Gastrocnemius medialis (tissue), 4 donors: ENCODE results near the gene NRF1. TPM values are rescaled to one million over a fixed set of nuclear protein-coding genes. Genes with fewer than 3 reads are reported as not detected.

Source experiments
- ATAC-seq, 2 donors: fragments of 150-250 bp; one replicate each; pipeline ENCODE4 v1.9.1; 2016
- DNase-seq, 2 donors: peaks; one replicate each; pipeline ENCODE4 v3.0.0-alpha.2; 2019
- H3K27ac ChIP-seq, 4 donors: fragments of 200-600 bp; sonication (generic); 1 replicate in 1 of 4; 2 replicates in 3 of 4; pipeline ENCODE4 v1.5.1; 2016 to 2018; ENCODE audit warnings: mild to moderate bottlenecking in 2 of 4, moderate library complexity in 1 of 4
- H3K27me3 ChIP-seq, 3 donors: fragments of 200-600 bp; sonication (generic) in 2 of 3; 1 replicate in 1 of 3; 2 replicates in 2 of 3; pipeline versions ENCODE4 v1.5.1 to v1.6.0; 2016 to 2019; ENCODE audit warnings: mild to moderate bottlenecking in 1 of 3, moderate library complexity in 1 of 3
- H3K36me3 ChIP-seq, 2 donors: fragments of 200-600 bp; sonication (generic) in 1 of 2; one replicate each; pipeline ENCODE4 v1.5.1; 2017 to 2018
- H3K4me1 ChIP-seq, 2 donors: fragments of 200-600 bp; sonication (generic) in 1 of 2; one replicate each; pipeline ENCODE4 v1.5.1; 2016 to 2017; ENCODE audit warnings: mild to moderate bottlenecking in 2 of 2
- H3K4me3 ChIP-seq, 4 donors: fragments of 200-600 bp; sonication (generic) in 3 of 4; 1 replicate in 1 of 4; 2 replicates in 3 of 4; pipeline ENCODE4 v1.5.1; 2016 to 2019; ENCODE audit warnings: mild to moderate bottlenecking in 2 of 4
- H3K9me3 ChIP-seq, 3 donors: fragments of 200-600 bp; sonication (generic) in 2 of 3; 1 replicate in 1 of 3; 2 replicates in 2 of 3; pipeline ENCODE4 v1.5.1; 2016 to 2019
- CTCF ChIP-seq, 5 experiments: fragments of 450-650 bp in 3 of 5; fragments of 200-600 bp in 2 of 5; sonication (generic) in 2 of 5; IDR thresholded peaks in 4 of 5; conservative IDR thresholded peaks in 1 of 5; 1 replicate in 4 of 5; 2 replicates in 1 of 5; pipeline ENCODE4 v1.5.1; 2016 to 2019; ENCODE audit warnings: antibody characterized with exemption in 5 of 5, mild to moderate bottlenecking in 3 of 5, moderate library complexity in 3 of 5
- POLR2A ChIP-seq, 2 donors: fragments of 450-650 bp; IDR thresholded peaks; one replicate each; pipeline ENCODE4 v1.6.1; 2017; ENCODE audit warnings: antibody characterized with exemption in 2 of 2, mild to moderate bottlenecking in 2 of 2, moderate library complexity in 2 of 2
- in situ Hi-C, 4 donors: fragments of 200-750 bp; cut with MboI; loops; one replicate each; pipeline versions ENCODE4 v1.15.0 to v1.8.0; 2017; ENCODE audit warnings: low sequenced_read_pairs in 4 of 4
- intact Hi-C: fragments of 100-400 bp; cut with DNase I; formaldehyde crosslinking; loops from one replicate; pipeline ENCODE4 v1.15.1; 2023; ENCODE audit warnings: low total_unique reads
- total RNA-seq, 4 donors: library from RNA; depleted of rRNA; stranded (reverse); fragments of >200 nt; gene quantifications; one replicate each; pipeline versions ENCODE4 v1.1.0 to v1.2.3, GENCODE V29; 2016

The NRF1 gene
- total RNA-seq, 4 donors from 2014 or later = 11.3 to 26.3 (median 18.0) TPM

DNA sequence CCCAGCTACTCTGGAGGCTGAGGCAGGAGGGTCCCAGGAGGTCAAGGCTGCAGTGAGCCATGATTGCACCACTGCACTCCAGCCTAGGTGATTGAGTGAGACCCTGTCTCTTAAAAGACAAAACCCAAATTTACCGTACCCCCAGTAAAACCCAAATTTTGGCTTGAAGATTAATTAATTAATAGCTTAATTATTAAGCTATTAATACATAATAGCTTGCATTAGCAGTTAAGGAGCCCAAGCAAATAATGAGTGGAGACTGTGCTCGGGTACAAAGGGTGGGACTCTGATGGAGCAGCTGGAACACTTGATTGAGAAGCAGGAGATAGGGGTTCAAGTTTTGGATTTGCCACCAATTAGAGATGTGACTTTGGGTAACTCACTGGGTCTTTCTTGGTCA is 28.9 kb downstream of the NRF1 start:
- H3K4me3 ChIP-seq = no peak overlapping the region
- in situ Hi-C loops (loop anchor here in 3 of 4 donors (25.0 kb wide), 2 partner anchors 278 to 372 kb away; no protein-coding TSS in a partner anchor), intact Hi-C loops (loop anchor here (10.0 kb wide), 2 partner anchors 136 to 276 kb away; partner anchors contain the start of gene SMKR1)
- no peaks in the 10 kb centered on the region for H3K9me3 ChIP-seq
- H3K27ac ChIP-seq = no peak overlapping the region
- TF ChIP-seq POLR2A (IDR thresholded peaks at IDR 0.05) (no peak), CTCF (IDR thresholded peaks at IDR 0.05 in 4 of 5, conservative IDR thresholded peaks at IDR 0.05 in 1 of 5) (no peak)
- H3K27me3 ChIP-seq = no peaks in the 10 kb centered on the region
- no peak for DNase-seq
- no peak for ATAC-seq
- peaks cover 11 to 14% of the 10 kb centered on the region in 2 donors for H3K4me1 ChIP-seq
- H3K36me3 ChIP-seq = no peaks in the 10 kb centered on the region

- Histone ChIP-seq H3K36me3 (no peaks in the 10 kb centered on the region), H3K27me3 (no peaks in the 10 kb centered on the region), H3K9me3 (no peaks in the 10 kb centered on the region), H3K4me3 (no peak overlapping the region), H3K27ac (no peak overlapping the region), H3K4me1 (peaks cover 12 to 16% of the 10 kb centered on the region in 2 donors)
- in situ Hi-C loops = loop anchor here in 3 of 4 donors (25.0 kb wide), 2 partner anchors 281 to 369 kb away; no protein-coding TSS in a partner anchor
- TF ChIP-seq CTCF (IDR thresholded peaks at IDR 0.05 in 4 of 5, conservative IDR thresholded peaks at IDR 0.05 in 1 of 5) (no peak), POLR2A (IDR thresholded peaks at IDR 0.05) (no peak)
- DNase-seq = no peak
- ATAC-seq = no peak
- intact Hi-C loops = loop anchor here (10.0 kb wide), 2 partner anchors 138 to 278 kb away; partner anchors contain the start of gene SMKR1
Measured at GRCh38 chr7:129642871-129643549, 31.5 kb downstream of the NRF1 start.

DNA sequence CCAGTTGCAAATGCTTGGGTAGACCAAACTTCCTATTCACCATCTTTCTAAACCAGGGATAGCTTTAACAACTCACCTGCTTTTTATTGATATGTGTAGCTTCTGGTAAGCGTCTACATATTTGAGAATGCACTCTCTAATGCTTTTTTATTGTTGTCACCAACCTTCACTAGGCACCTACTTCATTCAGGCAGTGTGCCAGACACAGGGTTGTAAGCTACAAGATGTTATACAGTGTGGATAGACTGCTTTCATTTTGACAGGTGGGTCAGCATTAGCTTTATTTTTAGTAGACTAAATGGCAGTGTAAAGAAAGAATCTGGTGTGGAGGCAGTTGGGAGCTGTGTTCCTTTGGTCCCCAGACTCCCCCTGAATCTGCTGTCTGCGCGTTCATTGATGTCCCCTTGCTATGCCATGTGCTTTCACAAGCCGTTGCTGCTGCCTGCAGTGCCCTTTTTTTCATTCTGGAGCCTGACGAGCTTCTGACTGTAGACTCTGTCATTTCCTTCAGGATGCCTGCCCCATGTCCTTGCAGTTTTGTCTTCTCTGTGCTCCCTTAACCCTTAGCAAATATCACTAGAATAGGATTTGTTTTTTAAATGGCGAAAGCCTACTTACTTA is 32.1 kb downstream of the NRF1 start:
- H3K4me3 ChIP-seq = no peak overlapping the region
- H3K27me3 ChIP-seq = no peaks in the 10 kb centered on the region
- no peak overlapping the region for H3K27ac ChIP-seq
- no peaks in the 10 kb centered on the region for H3K36me3 ChIP-seq
- TF ChIP-seq POLR2A (IDR thresholded peaks at IDR 0.05) (no peak), CTCF (IDR thresholded peaks at IDR 0.05 in 4 of 5, conservative IDR thresholded peaks at IDR 0.05 in 1 of 5) (no peak)
- no peak for ATAC-seq
- peaks cover 7 to 16% of the 10 kb centered on the region in 2 donors for H3K4me1 ChIP-seq
- no peaks in the 10 kb centered on the region for H3K9me3 ChIP-seq
- no peak for DNase-seq
- in situ Hi-C loops = loop anchor here in 3 of 4 donors (25.0 kb wide), 2 partner anchors 281 to 369 kb away; no protein-coding TSS in a partner anchor
- intact Hi-C loops = loop anchor here (10.0 kb wide), 2 partner anchors 139 to 279 kb away; partner anchors contain the start of gene SMKR1

DNA sequence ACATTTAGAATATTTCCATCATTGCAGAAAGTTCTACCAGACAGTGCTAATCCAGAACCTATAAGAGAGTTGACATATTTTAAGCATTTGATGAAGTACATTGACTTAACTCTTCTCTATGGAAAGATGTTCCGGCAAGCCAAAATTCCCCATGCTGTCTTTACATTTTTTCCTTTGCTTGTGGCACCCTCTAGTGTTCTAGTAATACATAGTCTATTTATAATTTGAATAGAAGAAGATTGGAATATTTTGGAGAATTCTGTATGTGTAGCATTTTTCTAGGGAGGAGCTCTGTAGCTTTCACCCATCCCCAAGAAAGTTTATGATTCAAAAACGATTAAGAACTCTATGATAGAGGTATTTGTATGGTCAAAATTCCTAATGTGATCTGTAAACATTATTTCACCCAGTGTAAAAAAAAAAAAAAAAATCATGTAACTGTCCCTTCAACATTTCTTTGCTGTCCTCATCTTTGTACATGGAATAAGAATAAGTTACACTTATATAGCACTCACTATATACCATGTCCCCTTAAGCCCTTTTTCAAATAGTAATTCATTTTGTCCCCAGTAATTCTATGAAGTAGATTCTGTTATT is 33.2 kb downstream of the NRF1 start:
- no peak overlapping the region for H3K4me3 ChIP-seq
- peaks cover 7 to 16% of the 10 kb centered on the region in 2 donors for H3K4me1 ChIP-seq
- H3K27me3 ChIP-seq = no peaks in the 10 kb centered on the region
- intact Hi-C loops = loop anchor here (10.0 kb wide), 2 partner anchors 140 to 280 kb away; partner anchors contain the start of gene SMKR1
- no peaks in the 10 kb centered on the region for H3K36me3 ChIP-seq
- H3K9me3 ChIP-seq = no peaks in the 10 kb centered on the region
- TF ChIP-seq POLR2A (IDR thresholded peaks at IDR 0.05) = no peak
- TF ChIP-seq CTCF (IDR thresholded peaks at IDR 0.05 in 4 of 5, conservative IDR thresholded peaks at IDR 0.05 in 1 of 5) = peak in 4 of 5 experiments; percentile 23 to 49 (median 34)
- in situ Hi-C loops = loop anchor here in 3 of 4 donors (25.0 kb wide), 2 partner anchors 282 to 368 kb away; no protein-coding TSS in a partner anchor
- H3K27ac ChIP-seq = no peak overlapping the region
- no peak for ATAC-seq
- no peak for DNase-seq
